ENCODE measurements around the gene SPRYD4.

The SPRYD4 gene

DNA sequence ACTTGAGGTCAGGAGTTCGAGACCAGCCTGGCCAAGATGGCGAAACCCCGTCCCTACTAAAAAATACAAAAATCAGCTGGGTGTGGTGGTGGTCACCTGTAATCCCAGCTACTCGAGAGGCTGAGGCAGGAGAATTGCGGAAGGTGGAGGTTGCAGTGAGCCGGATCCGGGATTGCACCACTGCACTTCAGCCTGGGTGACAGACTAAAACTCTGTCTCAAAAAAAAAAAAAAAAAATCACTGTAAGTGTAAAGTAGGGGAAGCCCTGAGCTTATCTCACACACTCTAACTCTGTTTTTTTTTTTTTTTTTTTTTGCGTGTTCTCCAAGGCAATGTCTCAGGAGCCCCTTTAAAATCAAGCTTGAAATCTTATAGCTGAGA, 52.8 kb downstream of the SPRYD4 start:
- DNase-seq (ENCODE audit: low read depth) = no peak

DNA sequence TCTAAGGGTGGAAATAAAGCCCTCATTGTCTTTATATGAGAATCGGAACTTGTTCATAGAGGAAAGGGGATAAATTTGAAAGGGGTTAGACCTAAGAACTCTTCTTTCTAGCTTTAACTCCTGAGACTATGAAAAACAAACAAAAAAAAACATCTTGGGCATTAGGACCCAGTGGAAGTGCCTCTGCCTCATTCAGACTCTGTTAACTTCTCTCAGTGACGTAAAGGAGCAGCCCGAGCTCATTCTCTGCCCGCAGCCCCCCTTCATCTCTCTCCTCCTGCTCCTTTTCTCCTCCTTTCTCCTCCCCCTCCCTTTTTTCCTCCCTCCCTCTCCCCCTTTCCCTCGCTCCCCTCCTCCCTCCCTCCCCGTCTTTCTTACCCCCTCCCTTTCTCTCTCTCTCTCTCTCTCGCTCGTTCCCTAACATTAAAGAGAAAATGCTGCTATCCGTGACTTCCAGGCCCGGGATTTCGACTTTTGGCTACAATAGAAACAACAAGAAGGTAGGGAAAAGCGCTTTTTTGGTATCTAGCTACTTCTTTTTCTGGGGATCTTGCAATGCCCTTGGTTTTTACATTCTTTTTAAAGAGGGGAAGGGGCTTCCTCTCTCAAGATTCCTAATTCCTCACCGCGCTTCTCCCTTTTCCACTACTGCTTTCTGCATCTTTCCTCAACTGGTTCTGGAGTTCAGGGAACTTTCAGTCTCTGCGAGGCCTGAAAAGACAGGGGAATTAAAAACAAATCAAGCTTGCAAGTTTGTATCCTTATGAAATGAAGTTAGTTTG, 53.4 kb downstream of the SPRYD4 start, which contains the start of gene RBMS2:
Gene RBMS2 (plus strand): TSS at position 231 of the 782 bp plus-strand sequence. CDS start 204 bp downstream, at position 435.
- DNase-seq (ENCODE audit: low read depth) = peak; percentile 88

DNA sequence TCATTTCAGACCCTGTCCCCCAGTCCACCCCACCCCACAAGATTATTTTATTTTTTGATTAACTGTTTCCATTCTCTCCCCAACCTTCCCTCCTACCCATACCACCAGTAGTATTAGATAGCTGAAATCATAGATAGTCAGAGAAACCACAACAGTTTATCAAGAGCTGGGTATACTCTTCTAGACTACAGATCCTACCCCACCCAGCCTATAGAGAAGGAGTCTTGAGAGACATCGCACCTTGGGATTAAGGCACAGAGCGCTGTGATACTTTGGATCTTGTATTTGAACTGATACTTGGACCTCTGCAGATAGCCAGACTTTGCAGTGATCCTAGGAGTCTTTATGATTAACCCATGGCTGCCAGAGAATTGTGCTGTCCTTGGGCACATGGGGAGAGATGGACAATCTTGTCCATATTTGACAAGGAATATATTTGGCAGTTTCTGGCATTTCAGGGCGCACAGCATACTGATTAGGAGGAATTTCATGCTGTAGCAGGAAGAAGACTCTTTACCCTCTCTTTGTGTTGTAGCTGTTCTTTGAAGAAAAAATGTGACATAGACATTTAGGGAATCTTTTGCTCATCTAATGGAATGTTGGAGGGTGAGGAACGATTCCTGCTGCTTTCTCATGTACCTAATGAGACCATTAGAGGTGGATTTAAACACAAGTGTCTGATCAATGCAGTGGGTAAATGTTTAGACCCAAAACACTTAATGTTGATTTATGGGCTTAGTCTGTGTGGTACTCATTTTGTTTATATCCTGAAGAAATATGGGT, 54.2 kb downstream of the SPRYD4 start:
- DNase-seq (ENCODE audit: low read depth) = no peak

DNA sequence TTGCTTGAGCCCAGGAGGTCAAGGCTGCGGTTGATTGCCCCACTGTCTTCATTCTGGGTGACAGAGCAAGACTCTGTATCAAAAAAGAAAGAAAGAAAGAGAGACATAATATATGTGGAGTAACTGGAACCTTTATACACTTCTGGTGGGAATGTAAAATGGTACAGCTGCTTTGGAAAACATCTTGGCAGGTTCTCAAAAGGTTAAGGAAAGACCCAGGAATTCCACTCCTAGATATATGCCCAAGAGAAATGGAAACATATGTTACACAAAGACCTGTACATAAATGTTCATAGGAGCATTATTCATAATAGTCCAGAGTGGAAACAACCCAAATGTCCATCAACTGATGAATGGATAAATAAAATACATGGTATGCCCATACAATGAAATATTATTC, 60.5 kb downstream of the SPRYD4 start:
- DNase-seq (ENCODE audit: low read depth) = no peak
